Peyer's patch (tissue), 4 donors: ENCODE measurements around the gene ARHGEF25.

Source experiments
- POLR2A ChIP-seq, 2 donors: fragments of 450-650 bp; IDR thresholded peaks; one replicate each; pipeline ENCODE4 v1.5.1; 2017; ENCODE audit warnings: antibody characterized with exemption in 2 of 2, mild to moderate bottlenecking in 2 of 2, moderate library complexity in 2 of 2
- TF ChIP-seq, protein P1 (sequence below), 6 experiments: fragments of 450-650 bp in 4 of 6; fragments of 200-600 bp in 2 of 6; sonication (generic) in 1 of 6; IDR thresholded peaks; one replicate each; pipeline ENCODE4 v1.5.1; 2017 to 2019; ENCODE audit warnings: antibody characterized with exemption in 6 of 6, mild to moderate bottlenecking in 3 of 6, moderate library complexity in 1 of 6

- TF ChIP-seq, protein P1, sequence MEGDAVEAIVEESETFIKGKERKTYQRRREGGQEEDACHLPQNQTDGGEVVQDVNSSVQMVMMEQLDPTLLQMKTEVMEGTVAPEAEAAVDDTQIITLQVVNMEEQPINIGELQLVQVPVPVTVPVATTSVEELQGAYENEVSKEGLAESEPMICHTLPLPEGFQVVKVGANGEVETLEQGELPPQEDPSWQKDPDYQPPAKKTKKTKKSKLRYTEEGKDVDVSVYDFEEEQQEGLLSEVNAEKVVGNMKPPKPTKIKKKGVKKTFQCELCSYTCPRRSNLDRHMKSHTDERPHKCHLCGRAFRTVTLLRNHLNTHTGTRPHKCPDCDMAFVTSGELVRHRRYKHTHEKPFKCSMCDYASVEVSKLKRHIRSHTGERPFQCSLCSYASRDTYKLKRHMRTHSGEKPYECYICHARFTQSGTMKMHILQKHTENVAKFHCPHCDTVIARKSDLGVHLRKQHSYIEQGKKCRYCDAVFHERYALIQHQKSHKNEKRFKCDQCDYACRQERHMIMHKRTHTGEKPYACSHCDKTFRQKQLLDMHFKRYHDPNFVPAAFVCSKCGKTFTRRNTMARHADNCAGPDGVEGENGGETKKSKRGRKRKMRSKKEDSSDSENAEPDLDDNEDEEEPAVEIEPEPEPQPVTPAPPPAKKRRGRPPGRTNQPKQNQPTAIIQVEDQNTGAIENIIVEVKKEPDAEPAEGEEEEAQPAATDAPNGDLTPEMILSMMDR (IDR thresholded peaks at IDR 0.05) = no peak
- no peak for TF ChIP-seq POLR2A (IDR thresholded peaks at IDR 0.05)
Observed at GRCh38 chr12:57603324-57603723, 7.9 kb upstream of the ARHGEF25 start.
